OCI-M2 (cell line): Measurements from ENCODE around the gene SP100.
A peak's percentile ranks its signal among the peaks of the same experiment; 100 is the strongest.
"Not testable (repeated sequence)": the region's sequence is repeated elsewhere in the genome, so short reads cannot be mapped to it uniquely, and the experiment has no call there.

Experiments used
- DNase-seq: peaks from one replicate; lab custom pipeline; 2025; ENCODE audit not compliant: unreplicated experiment; lab: John Stamatoyannopoulos, UW

The SP100 gene

GRCh38 chr2:230416061-230416721 lies at the start of gene SP100:
SP100 (plus strand) TSS chr2:230416201; CDS start chr2:230416297, 96 bp downstream.
- DNase-seq: no peak

GRCh38 chr2:230382108-230382507 lies 33.9 kb upstream of the SP100 start:
- no peak for DNase-seq

- DNase-seq: no peak
Measured at GRCh38 chr2:230383453-230383852, 32.5 kb upstream of the SP100 start.

GRCh38 chr2:230384986-230385385 lies 31.0 kb upstream of the SP100 start:
- no peak for DNase-seq

- no peak for DNase-seq
Measured at GRCh38 chr2:230394301-230394700, 21.7 kb upstream of the SP100 start.

- DNase-seq: peak; percentile 73
Measured at GRCh38 chr2:230398698-230399097, 17.3 kb upstream of the SP100 start.

- DNase-seq: no peak
Measured at GRCh38 chr2:230400041-230400440, 16.0 kb upstream of the SP100 start.

- DNase-seq: no peak
Measured at GRCh38 chr2:230400454-230400853, 15.5 kb upstream of the SP100 start.

GRCh38 chr2:230401026-230401425 lies 15.0 kb upstream of the SP100 start:
- DNase-seq: not testable (repeated sequence)

GRCh38 chr2:230403746-230404145 lies 12.3 kb upstream of the SP100 start:
- DNase-seq: no peak

GRCh38 chr2:230405824-230406223 lies 10.2 kb upstream of the SP100 start:
- no peak for DNase-seq

- DNase-seq: no peak
Measured at GRCh38 chr2:230408244-230408842, 7.7 kb upstream of the SP100 start.

- DNase-seq: not testable (repeated sequence)
Measured at GRCh38 chr2:230409316-230409715, 6.7 kb upstream of the SP100 start.

GRCh38 chr2:230410263-230410662 lies 5.7 kb upstream of the SP100 start:
- no peak for DNase-seq

GRCh38 chr2:230410861-230411569 lies 5.0 kb upstream of the SP100 start:
- DNase-seq: no peak

GRCh38 chr2:230411570-230412370 lies 4.2 kb upstream of the SP100 start:
- DNase-seq: no peak

GRCh38 chr2:230412371-230412711 lies 3.7 kb upstream of the SP100 start:
- DNase-seq: no peak

- DNase-seq: no peak
Measured at GRCh38 chr2:230412846-230413245, 3.2 kb upstream of the SP100 start.

- no peak for DNase-seq
Measured at GRCh38 chr2:230413479-230413878, 2.5 kb upstream of the SP100 start.

GRCh38 chr2:230414302-230414701 lies 1.7 kb upstream of the SP100 start:
- DNase-seq: no peak

- no peak for DNase-seq
Measured at GRCh38 chr2:230417436-230417835, 1.4 kb downstream of the SP100 start.
